Measurements from ENCODE around the gene VAV2.

VAV2 gene

DNA sequence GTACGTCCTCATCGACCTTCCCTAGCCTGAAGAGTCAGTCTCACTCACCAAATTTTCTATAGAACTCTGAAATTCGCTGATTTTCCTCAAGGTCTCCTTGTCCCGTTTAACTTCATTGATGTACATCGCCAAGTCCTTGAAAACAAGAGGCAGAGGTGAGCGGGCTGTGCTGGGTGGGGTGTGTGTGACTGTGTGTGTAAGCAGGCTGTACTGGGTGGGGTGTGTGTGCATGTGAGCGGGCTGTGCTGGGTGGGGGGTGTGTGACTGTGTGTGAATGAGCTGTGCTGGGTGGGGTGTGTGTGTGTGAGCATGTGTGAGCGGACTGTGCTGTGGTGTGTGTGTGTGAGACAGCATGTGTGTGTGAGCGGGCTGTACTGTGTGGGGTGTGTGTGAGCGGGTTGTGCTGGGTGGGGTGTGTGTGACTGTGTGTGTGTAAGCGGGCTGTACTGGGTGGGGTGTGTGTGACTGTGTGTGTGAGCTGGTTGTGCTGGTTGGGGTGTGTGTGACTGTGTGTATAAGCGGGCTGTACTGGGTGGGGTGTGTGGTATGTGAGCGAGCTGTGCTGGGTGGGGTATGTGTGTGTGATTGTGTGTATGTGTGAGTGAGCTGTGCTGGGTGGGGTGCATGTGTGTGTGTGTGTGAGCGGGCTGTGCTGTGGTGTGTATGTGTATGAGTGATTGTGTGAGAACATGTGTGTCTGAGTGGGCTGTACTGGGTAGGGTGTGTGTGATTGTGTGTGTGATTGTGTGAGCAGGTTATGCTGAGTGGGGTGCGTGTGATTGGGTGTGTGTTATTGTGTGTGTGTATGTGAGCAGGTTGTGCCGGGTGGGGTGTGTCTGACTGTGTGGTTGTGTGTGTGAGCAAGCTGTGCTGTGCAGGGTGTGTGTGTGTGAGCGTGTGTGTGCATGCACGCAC is 200.1 kb downstream of the VAV2 start:
- DNase-seq (ENCODE audit: insufficient read length, low spot score) (no peak), FAIRE-seq (no peak)

DNA sequence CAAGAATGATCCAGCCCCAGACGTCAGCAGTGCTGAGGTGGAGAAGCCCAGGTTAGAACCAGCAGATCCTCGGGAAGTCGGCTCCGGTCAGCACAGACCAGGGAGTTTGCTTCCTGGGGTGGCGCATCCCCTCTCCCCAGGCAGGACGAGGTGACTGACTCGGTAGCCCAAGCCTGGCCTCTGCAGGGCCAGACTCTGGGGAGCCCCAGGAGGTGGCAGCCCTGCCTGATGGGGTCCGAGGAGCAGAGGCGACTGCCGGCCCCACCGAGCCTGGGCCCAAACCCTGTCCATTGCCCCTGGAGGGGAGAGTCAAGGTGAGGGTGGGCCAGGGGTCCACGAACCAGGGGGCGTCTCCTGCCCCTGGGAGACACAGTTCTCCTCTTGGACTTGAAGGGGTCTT is 201.1 kb downstream of the VAV2 start:
- FAIRE-seq (no peak), DNase-seq (ENCODE audit: insufficient read length, low spot score) (no peak)

DNA sequence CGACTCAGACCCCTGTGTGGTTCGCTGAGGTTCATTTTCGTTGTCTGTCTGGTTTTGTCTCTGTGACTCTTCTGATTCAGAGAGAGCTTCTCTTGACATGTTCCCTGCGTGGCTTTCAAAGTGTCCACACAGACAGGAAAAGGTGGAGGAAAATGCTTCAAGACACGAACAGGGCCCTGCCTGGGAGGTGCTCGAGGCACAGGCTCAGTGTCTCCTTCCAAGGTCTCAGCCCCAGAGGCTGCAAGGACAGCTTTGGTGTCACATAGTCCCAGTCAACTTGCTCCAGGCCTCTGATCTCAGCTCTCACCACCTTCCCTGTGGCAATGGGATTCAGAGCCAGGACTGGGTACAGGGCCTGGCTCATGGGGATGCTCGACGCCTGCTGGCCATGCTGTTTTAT is 202.3 kb downstream of the VAV2 start:
- DNase-seq (ENCODE audit: insufficient read length, low spot score) (no peak), FAIRE-seq (no peak)

DNA sequence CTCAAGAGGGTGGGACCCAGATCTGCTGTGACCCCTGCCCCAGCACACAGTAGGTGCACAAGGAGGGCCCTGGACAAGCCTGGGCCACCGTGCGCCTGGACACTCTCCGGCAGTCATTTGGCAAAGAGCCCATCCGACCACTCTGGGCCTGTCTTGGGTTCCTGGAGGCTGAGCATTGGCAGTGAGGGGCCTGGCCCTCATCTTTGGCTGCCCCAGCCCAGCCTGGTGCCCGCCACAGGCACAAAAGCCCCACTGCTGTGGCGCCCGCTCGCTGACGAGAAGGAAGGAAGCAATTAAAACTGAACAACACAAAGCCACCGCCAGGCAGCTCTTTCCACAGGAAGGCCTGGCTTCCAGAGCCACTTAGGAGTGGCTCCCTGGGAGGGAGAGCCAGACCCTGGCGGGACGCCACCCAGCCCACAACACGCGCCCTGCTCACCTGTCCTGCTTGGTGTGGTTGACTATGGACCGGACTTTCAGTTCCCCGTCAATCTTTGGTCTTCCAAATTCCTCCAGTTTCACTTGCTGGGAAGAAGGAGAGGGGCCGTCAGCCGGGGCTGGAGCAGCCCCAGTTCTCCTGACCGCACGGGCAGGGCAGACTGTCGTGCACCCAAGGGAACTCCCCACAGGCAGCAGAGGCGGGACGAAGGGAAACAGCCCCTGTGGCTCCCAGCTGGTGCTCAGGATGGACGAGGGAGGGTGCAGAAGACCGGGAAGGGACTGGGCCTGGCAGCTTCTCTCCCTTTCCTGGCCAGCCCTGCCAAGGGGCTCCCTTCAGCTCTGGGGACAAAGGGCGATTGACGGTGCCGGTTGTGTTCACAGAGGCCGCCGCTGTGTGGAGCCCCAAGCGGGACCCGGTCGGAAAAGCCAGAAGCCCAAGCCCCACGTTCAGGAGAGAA is 203.1 kb downstream of the VAV2 start:
- FAIRE-seq (no peak), DNase-seq (ENCODE audit: insufficient read length, low spot score) (no peak)

DNA sequence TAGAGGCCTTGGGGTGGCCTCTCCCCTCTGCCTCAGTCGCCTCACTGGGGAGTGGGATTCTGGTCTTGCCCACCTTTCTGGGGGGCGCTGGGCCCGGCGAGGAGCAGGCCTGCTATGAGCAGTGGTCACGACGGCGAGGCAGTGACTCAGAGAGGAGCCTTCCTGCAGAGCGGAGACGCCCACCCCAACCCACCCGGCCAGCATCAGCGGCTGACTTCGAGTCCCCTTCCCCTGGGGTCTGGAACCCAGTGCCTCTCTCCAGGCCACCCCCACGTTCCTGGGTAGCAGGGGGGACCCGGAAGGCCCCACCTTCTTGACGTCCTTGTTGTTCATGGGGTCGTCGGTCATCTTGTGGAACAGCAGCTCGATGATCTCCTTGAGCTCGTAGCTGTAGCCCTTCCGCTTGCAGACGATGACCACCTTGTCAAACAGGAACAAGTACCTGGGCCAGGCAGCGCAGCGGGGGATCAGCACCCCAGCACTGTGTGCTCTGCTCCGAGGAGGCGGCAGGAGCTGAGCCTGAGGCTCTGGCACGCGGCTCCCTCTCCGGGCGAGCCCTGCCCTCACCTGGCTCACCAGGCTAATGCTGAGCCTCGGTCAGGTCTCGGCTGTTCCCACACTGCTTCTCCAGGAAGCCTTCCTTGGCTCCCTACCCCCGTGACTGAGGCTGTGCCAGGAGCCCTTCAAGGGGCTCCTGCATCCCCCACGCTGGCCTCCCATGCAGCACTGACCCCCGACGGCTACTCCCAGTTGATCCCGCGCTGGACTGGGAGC is 203.9 kb downstream of the VAV2 start:
- DNase-seq (ENCODE audit: insufficient read length, low spot score): no peak
- FAIRE-seq: no peak

DNA sequence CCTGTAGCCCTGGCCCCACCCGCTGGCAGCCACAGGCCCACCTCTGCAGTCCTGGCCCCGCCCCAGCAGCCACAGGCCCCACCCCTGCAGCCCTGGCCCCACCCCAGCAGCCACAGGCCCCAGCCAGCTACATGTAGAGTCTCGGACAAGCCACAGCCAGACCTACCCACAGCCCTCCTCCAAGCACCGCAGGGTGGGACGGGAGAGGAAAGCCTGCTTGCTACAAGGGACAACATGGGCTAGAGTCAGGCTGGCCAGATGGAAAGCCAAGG is 204.4 kb downstream of the VAV2 start:
- DNase-seq (ENCODE audit: insufficient read length, low spot score) (peak; percentile 93), FAIRE-seq (peak; percentile 89)

DNA sequence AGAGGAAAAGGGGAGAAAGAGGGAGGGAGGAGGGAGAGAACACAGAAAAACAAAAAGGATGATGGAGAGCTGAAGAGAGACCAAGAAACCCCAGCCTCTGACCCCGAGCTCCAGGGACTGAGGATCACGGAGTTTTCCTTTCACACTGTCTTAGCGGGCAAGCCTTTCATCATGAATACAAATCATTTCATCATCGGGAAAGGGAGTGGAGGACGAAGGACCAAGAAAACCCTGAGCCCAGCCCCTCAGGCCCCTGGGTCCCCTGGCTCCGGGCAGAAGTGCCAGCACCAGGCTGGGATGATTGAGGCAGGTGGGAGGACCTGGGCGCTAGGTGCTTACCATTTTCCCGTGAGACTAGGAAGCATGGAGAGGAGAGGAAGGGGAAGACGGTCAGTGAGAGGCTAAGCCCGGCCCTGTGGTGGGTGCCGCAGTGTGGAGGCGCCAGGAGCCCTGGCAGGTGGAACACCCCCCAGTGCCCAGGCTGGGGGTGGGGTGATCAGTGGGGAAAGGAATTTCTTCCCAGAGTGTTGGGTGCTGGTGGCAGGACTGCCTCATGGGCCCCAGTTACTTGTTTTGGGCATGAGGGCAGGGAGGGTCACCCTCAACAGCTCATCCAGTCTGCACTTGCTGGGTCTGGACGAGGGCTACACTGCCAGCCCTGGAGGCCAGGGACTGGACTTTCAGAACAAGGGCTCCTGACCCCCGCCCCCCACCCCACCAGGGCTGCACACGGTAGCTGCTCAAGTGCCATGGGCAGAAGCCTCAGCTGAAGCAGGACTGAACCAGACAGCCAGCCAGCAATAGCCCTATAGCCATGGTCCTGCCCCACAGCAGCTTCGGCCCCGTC is 205.0 kb downstream of the VAV2 start:
- peak; percentile 4 for FAIRE-seq
- DNase-seq (ENCODE audit: insufficient read length, low spot score): no peak

DNA sequence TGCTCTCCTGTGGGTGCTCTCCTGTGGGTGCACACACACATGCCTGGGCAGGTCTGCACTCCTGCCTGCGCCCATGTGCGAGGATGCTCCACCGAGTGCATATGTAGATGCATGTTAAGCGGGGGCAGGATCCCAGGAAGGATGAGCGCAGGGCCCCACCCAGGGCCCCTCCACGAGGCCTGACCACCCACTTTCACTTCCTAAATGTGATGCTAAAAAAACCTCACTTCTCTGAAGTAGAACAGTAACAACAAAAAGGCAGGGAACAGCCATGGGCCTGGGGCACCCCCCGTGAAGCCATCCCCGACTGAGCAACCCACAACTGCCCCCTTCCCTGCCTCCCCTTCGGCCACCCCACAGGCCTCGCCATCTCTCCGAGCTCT is 205.8 kb downstream of the VAV2 start:
- FAIRE-seq (peak; percentile 84), DNase-seq (ENCODE audit: insufficient read length, low spot score) (peak; percentile 59)

DNA sequence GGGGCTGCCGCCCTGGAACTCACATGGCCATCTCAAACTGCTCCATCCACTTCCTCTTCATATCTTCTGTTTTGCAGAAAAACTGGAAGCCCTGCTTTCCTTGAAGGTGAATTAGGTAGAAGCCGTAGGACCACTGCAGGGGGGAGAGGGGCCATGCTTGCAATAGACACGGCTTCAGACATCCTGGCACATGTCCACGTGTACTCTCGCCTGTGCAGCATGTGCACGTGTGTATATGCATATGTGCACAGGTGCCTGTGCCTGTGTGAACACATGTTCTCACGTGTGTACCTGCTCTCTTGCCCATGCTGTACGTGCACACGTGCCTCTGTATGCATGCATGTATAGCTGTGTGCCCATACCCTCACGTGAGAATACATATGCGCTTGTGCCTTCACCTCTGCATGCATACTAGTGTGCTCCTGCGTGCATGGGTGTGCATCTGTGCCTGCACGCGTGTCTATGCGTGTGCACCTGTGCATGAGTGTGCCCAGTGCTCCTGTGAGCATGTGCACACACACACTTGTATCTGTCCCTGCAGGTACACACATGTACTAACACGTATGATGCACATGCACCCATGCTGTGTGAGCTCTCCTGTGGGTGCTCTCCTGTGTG is 206.3 kb downstream of the VAV2 start:
- DNase-seq (ENCODE audit: insufficient read length, low spot score): no peak
- no peak for FAIRE-seq

DNA sequence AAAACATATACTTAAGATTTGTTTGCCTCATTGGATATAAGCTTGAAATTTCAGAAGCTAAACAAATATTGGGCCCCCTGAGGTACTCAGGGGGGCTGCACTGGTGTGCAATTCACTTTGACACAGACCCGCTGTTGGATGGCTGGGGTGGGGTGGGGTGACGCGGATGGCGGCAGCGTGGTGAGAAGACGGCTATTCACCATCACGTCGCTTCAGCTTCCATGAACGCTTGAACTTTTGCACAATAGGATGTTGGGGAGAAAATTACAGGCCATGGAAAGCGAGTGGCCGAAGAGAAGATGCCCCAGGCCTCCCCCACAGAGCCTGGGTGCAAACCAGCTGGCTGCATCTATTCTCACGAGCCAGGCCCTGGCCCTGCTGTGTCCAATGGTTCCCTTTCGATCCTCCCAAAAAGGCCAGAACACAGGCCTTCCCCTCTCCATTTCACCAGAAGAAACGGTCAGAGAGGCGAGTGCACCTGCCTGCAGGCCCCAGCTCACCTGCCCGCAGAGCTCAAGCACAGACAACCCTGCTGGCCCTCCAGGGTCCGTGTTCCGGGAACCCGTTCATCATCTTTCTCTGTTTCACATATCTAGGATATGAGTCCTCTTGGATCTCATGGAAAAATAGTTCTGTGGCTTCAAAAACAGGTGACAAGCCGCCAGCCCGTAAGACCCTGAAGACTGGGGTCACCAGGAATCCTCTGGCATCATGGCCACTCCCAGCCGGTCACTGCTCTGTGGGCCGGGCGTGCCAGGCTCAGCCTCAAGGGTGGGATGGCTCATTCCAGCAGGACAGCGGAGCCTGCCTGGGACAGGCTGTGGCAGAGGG is 207.2 kb downstream of the VAV2 start:
- no peak for DNase-seq (ENCODE audit: insufficient read length, low spot score)
- no peak for FAIRE-seq

DNA sequence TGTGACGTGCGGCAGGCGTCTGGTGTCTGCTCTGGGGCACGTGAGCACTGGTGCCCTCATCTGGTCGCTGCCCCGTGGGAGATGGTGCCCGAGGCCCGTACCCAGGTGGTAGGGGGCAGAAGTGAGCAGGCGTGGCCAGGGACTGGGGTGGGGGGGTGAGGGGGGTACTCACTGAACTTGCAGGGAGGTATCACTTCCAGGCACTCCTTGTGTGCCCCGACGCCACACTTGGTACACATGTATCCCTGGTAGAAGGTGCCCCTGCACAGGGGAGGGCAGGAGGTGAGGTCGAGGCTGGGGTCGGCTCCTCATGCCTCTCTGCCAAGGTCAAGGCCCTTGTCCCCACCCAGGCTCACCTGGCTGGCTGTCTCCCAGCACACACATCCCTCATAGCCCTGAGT is 208.8 kb downstream of the VAV2 start:
- DNase-seq (ENCODE audit: insufficient read length, low spot score): no peak
- FAIRE-seq: no peak

DNA sequence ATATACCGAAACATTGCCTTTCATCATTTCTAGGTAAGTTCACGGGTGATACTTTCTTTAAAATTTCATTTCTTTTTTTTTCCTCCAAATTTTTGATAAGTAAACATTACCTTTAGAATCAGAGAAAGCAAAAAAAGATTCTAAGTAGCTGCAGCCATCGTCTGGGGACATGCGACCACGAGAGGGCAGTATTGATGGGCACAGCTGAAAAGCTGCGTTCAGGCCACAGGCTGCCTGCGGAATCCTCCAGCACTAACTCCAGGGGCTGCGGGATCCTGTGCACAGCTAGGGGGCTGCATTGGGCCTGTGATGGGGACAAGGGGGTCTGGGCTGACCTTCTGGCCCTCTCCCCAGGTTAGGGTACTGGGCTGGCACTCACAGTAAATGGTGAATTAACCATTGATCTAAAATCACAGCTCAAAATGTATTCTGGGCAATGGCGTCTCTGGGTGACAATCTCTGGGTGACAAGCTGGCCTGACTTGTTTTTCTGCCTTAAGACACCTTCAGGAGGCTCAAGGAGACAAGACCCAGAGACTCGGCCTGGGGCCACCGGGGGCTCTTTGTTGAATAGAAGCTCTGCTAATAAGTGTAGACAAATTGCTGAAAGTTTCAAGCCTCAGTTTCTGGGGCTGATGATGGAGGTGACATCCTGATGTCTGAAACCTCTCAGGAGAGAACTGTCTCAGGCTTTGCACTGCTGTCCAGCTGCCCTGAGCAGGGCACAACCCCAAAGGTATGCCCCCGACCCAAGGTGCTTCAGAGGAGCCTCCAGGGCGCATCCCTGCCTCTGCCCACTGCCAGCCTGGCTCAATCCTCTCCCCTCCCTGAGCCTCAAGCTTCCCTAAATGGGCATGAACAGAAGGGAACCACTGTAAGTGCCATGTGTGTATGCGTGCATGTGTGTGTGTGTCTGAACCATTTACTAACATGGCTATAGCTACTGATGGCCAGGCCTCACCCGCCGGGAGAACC is 209.7 kb downstream of the VAV2 start:
- FAIRE-seq: peak; percentile 94
- peak; percentile 80 for DNase-seq (ENCODE audit: insufficient read length, low spot score)

DNA sequence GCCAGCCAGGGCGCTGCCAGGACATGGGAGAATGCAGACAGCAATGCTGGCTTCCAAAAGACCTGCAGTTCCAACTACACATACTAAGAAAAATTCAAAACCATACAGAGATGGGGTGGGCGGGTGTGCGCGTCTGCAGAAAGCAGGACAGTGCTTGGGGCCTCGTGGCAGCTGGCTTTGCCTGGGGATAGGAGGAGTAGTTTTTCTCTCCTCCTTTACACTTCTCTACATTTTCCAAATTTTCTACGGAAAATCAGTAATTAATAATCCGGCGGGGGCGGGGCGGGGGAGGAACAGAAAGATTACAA is 210.3 kb downstream of the VAV2 start:
- FAIRE-seq: no peak
- DNase-seq (ENCODE audit: insufficient read length, low spot score): no peak

DNA sequence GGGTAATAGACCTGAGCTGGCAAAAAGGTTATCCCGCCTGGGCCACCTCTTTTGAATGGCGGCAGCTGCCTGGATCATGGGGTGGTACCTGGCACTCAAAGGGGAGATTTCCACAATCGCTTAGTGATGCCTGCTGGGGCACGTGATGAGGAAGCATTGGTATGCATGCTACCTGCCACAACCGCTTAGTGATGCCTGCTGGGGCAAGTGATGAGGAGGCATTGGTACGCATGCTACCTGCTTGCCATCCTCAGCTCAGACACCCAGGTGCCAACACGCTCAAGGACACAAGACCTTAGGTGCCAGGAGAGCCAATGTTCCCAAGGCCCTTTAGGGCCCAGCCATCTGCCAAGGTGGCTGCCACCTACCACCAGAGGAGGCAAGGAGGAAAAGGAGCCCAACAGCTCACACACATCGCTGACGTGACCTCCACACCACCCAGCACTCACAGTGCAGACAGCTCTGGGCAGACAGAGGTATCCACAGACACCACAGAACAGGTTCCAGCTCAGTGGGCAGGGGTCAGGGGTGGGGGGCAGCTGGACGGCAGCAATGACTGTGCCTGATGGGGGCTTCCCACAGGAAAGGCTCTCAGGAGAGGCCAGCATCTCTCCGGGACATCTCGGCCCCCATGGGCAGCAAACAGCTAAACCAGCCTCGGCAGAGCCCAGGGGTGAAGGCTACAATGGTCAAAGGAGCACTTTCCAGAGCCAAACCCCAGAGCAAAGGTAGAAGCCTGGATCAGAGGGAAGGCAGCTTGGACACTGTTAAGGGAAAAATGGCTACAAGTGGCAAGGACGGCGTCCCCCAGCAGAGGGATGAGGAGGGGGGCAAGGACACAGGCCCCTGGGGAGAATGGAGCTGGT is 210.9 kb downstream of the VAV2 start:
- DNase-seq (ENCODE audit: insufficient read length, low spot score) (no peak), FAIRE-seq (no peak)

DNA sequence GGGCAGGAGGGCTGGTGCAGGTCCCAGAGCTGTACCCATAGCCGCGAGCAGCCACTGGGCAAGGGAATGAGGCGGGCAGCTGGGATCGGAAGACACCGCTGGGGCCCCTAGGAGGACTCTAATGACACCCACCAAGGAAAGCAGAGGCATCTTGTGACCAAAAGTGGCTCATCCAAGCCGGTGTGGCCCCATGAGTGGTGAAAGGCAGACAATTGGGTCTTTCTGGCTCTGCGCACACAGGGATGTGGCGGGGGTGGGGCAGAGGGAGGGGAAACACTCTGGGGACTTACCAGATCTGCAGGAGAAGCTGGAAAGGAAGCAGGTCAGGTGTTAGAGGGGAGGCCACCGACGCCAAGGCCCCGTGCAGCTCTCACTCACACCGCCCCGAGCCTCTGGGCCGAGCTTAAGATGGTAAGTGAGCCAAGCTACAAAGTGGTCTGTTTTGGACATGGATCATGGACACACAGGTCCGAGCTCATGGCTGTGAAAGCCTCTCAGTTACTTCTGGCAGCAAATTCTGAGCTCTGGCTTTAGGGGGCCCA is 211.6 kb downstream of the VAV2 start:
- no peak for DNase-seq (ENCODE audit: insufficient read length, low spot score)

DNA sequence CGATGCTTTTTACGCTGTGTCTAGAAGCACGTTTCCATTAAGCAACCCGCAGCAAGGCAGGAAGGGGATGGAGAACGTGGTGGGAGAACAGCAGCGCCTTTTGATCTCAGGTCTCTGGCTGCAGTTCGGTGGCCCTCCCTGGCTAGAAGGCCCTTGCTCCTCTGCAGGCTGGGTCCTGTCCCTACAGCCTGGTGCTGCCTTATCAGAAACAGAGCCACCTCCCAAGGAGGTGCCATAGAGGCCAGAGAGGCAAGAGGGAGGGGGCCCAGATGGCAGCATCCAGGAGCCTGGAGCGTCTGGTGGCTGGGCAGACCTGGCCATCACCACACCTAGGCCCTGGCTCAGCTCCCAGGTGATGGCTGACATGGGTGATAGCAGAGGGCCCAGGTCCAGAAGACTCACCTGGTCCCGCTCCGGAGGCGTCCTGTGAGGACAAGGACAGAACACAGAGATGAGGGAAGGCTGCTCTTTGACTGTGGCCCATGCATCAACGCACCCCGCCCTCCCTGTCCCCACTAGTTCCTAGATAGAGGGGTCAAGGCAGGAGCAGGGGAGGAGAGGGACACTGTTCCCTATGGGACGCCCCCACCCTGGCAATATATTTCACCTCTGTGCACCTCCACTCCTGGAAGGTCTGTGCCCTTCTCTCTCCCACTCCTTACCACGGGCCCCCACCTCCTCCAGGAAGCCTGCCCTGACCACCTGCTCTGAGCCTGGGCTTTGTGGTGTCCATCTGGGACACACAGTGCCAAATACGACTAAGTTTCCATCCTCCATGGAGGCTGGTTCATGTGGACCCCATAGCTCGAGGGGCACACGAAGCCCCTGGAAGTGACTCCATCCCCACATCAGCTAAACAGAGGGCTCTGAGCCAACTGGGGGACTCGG is 212.4 kb downstream of the VAV2 start:
- no peak for FAIRE-seq
- DNase-seq (ENCODE audit: insufficient read length, low spot score): no peak

More for the DNA sequence above, 211.6 kb downstream of the VAV2 start:
- FAIRE-seq: no peak

All from GM19239 (cell line).